Trophoblast cell (in vitro differentiated cells and primary cell): Measurements from ENCODE around the gene COL16A1.

Experiments used
- DNase-seq, 2 donors: peaks; one replicate each; pipeline ENCODE4 v3.0.0-alpha.2; 2016
- H2AFZ ChIP-seq: 2 replicates; pipeline ENCODE4 v1.6.1; 2013; ENCODE audit warnings: low read length, moderate library complexity, mild to moderate bottlenecking; ENCODE audit not compliant: insufficient read depth, poor library complexity
- H2AK5ac ChIP-seq: 2 replicates; pipeline ENCODE4 v1.6.1; 2013; ENCODE audit warnings: mild to moderate bottlenecking, low read length
- H2BK120ac ChIP-seq: 2 replicates; pipeline ENCODE4 v1.6.1; 2013; ENCODE audit warnings: low read length, mild to moderate bottlenecking, moderate library complexity; ENCODE audit not compliant: insufficient read depth, poor library complexity
- H2BK12ac ChIP-seq: 2 replicates; pipeline ENCODE4 v1.6.1; 2013; ENCODE audit warnings: mild to moderate bottlenecking, low read length, moderate library complexity
- H2BK5ac ChIP-seq: 2 replicates; pipeline ENCODE4 v1.6.1; 2013; ENCODE audit warnings: low read length, low read depth, moderate library complexity, mild to moderate bottlenecking; ENCODE audit not compliant: poor library complexity
- H3K14ac ChIP-seq: 2 replicates; pipeline ENCODE4 v1.6.1; 2013; ENCODE audit warnings: mild to moderate bottlenecking, low read length
- H3K18ac ChIP-seq: 2 replicates; pipeline ENCODE4 v1.6.1; 2013; ENCODE audit warnings: mild to moderate bottlenecking, low read length
- H3K23ac ChIP-seq: 2 replicates; pipeline ENCODE4 v1.6.1; 2013; ENCODE audit warnings: low read length
- H3K27ac ChIP-seq: 2 replicates; pipeline ENCODE4 v1.5.1; 2013; ENCODE audit warnings: low read depth, mild to moderate bottlenecking, inconsistent platforms, low read length, moderate library complexity
- H3K27me3 ChIP-seq: 2 replicates; pipeline ENCODE4 v1.6.1; 2013; ENCODE audit warnings: inconsistent platforms, mild to moderate bottlenecking, low read length, moderate library complexity; ENCODE audit not compliant: insufficient read depth
- H3K36me3 ChIP-seq, 2 experiments: 1 replicate in 1 of 2; 2 replicates in 1 of 2; pipeline ENCODE4 v1.6.1; 2013; ENCODE audit warnings: low read length in 2 of 2, mild to moderate bottlenecking in 2 of 2, moderate library complexity in 1 of 2; ENCODE audit not compliant: insufficient read depth in 2 of 2, control insufficient read depth in 1 of 2
- H3K4ac ChIP-seq: 2 replicates; pipeline ENCODE4 v1.6.1; 2013; ENCODE audit warnings: low read depth, mild to moderate bottlenecking, low read length, moderate library complexity
- H3K4me1 ChIP-seq, 2 experiments: 1 replicate in 1 of 2; 2 replicates in 1 of 2; pipeline ENCODE4 v1.6.1; 2013; ENCODE audit warnings: low read length in 2 of 2, mild to moderate bottlenecking in 2 of 2, moderate library complexity in 1 of 2; ENCODE audit not compliant: insufficient read depth in 2 of 2, control insufficient read depth in 1 of 2
- H3K4me2 ChIP-seq: 2 replicates; pipeline ENCODE4 v1.6.1; 2013; ENCODE audit warnings: inconsistent platforms, mild to moderate bottlenecking, low read length, moderate library complexity
- H3K4me3 ChIP-seq: 2 replicates; pipeline ENCODE4 v1.5.1; 2013; ENCODE audit warnings: mild to moderate bottlenecking, low read depth, low read length, inconsistent platforms
- H3K79me1 ChIP-seq: one replicate; pipeline ENCODE4 v1.6.1; 2013; ENCODE audit warnings: low read length
- H3K79me2 ChIP-seq: 2 replicates; pipeline ENCODE4 v1.6.1; 2013; ENCODE audit warnings: low read length, mild to moderate bottlenecking; ENCODE audit not compliant: control insufficient read depth, insufficient read depth, poor library complexity
- H3K9ac ChIP-seq: 2 replicates; pipeline ENCODE4 v1.6.1; 2013; ENCODE audit warnings: mild to moderate bottlenecking, low read length
- H3K9me3 ChIP-seq: 2 replicates; pipeline ENCODE4 v1.6.1; 2013; ENCODE audit warnings: low read depth, mild to moderate bottlenecking, control low read depth, inconsistent platforms, low read length; ENCODE audit not compliant: insufficient read depth
- H4K12ac ChIP-seq: 2 replicates; pipeline ENCODE4 v1.6.1; 2013; ENCODE audit warnings: low read depth, mild to moderate bottlenecking, low read length, moderate library complexity
- H4K8ac ChIP-seq: 2 replicates; pipeline ENCODE4 v1.6.1; 2013; ENCODE audit warnings: low read depth, mild to moderate bottlenecking, low read length, moderate library complexity
- H4K91ac ChIP-seq: one replicate; pipeline ENCODE4 v1.6.1; 2013; ENCODE audit warnings: low read depth, mild to moderate bottlenecking, low read length, moderate library complexity
- WGBS: extraction: QIAGEN DNeasy Blood & Tissue Kit; methylation state at CpG from one replicate; pipeline ENCODE4 v1.1.7; 2013; ENCODE audit warnings: missing lambda C conversion rate; ENCODE audit not compliant: insufficient read length, insufficient coverage; ENCODE audit errors: extremely low coverage; 5-methylcytosine and 5-hydroxymethylcytosine counted together

The COL16A1 gene

GRCh38 chr1:31668303-31668883 is 35.4 kb downstream of the COL16A1 start:
- no peaks in the 10 kb centered on the region for H3K4me1 ChIP-seq
- H2AFZ ChIP-seq = no peak overlapping the region
- no peak for DNase-seq
- H3K14ac ChIP-seq = no peak overlapping the region
- H3K4me3 ChIP-seq = no peak overlapping the region
- no peak overlapping the region for H2BK12ac ChIP-seq
- no peak overlapping the region for H3K4me2 ChIP-seq
- H2BK120ac ChIP-seq = no peak overlapping the region
- no CpG with 5 or more reads among the region's 11 CpGs for WGBS
- no peaks in the 10 kb centered on the region for H3K9me3 ChIP-seq
- no peak overlapping the region for H3K9ac ChIP-seq
- H4K91ac ChIP-seq = no peak overlapping the region
- H3K27me3 ChIP-seq = no peaks in the 10 kb centered on the region
- no peak overlapping the region for H4K8ac ChIP-seq
- H3K79me1 ChIP-seq = no peaks in the 10 kb centered on the region
- no peak overlapping the region for H3K23ac ChIP-seq
- H2AK5ac ChIP-seq = no peak overlapping the region
- no peak overlapping the region for H3K4ac ChIP-seq
- H3K36me3 ChIP-seq = peaks cover 59 to 60% of the 10 kb centered on the region in 2 experiments
- H4K12ac ChIP-seq = no peak overlapping the region
- H3K18ac ChIP-seq = no peak overlapping the region
- no peak overlapping the region for H3K27ac ChIP-seq
- H2BK5ac ChIP-seq = no peak overlapping the region
- no peaks in the 10 kb centered on the region for H3K79me2 ChIP-seq

GRCh38 chr1:31667065-31667785 is 36.6 kb downstream of the COL16A1 start:
- Histone ChIP-seq H3K9ac (no peak overlapping the region), H4K91ac (no peak overlapping the region), H3K27me3 (no peaks in the 10 kb centered on the region), H3K79me1 (no peaks in the 10 kb centered on the region), H4K12ac (no peak overlapping the region), H3K4me1 (no peaks in the 10 kb centered on the region), H3K79me2 (no peaks in the 10 kb centered on the region), H2BK5ac (no peak overlapping the region), H2BK120ac (no peak overlapping the region), H3K9me3 (no peaks in the 10 kb centered on the region), H3K18ac (no peak overlapping the region), H3K4me3 (no peak overlapping the region), H3K4me2 (no peak overlapping the region), H4K8ac (no peak overlapping the region), H3K36me3 (peaks cover 65% of the 10 kb centered on the region in 2 experiments), H2AK5ac (no peak overlapping the region), H3K14ac (no peak overlapping the region), H2BK12ac (no peak overlapping the region), H3K4ac (no peak overlapping the region), H3K23ac (no peak overlapping the region), H3K27ac (no peak overlapping the region), H2AFZ (no peak overlapping the region)
- DNase-seq = no peak
- no CpG with 5 or more reads among the region's 19 CpGs for WGBS

- Histone ChIP-seq H3K4me2 (no peak overlapping the region), H3K9ac (no peak overlapping the region), H2AFZ (no peak overlapping the region), H2BK12ac (no peak overlapping the region), H3K4ac (no peak overlapping the region), H4K8ac (no peak overlapping the region), H3K4me3 (no peak overlapping the region), H2AK5ac (no peak overlapping the region), H3K14ac (no peak overlapping the region), H3K79me1 (no peaks in the 10 kb centered on the region), H3K27ac (no peak overlapping the region), H3K4me1 (peaks cover 3% of the 10 kb centered on the region in 2 experiments), H2BK120ac (no peak overlapping the region), H3K36me3 (peaks cover 60 to 68% of the 10 kb centered on the region in 2 experiments), H3K79me2 (no peaks in the 10 kb centered on the region), H4K12ac (no peak overlapping the region), H3K18ac (no peak overlapping the region), H3K27me3 (no peaks in the 10 kb centered on the region), H3K23ac (no peak overlapping the region), H4K91ac (peak overlapping the region; percentile 5), H3K9me3 (no peaks in the 10 kb centered on the region), H2BK5ac (no peak overlapping the region)
- no CpG with 5 or more reads among the region's 10 CpGs for WGBS
- no peak for DNase-seq
Measured at GRCh38 chr1:31666263-31666963, 37.4 kb downstream of the COL16A1 start.

GRCh38 chr1:31665234-31665878 is 38.5 kb downstream of the COL16A1 start:
- peaks cover 65 to 71% of the 10 kb centered on the region in 2 experiments for H3K36me3 ChIP-seq
- H2BK5ac ChIP-seq = no peak overlapping the region
- no peak overlapping the region for H4K12ac ChIP-seq
- H3K4me2 ChIP-seq = no peak overlapping the region
- no peak overlapping the region for H4K91ac ChIP-seq
- no peak overlapping the region for H3K9ac ChIP-seq
- no peak overlapping the region for H3K27ac ChIP-seq
- no CpG with 5 or more reads among the region's 7 CpGs for WGBS
- no peaks in the 10 kb centered on the region for H3K27me3 ChIP-seq
- no peak overlapping the region for H4K8ac ChIP-seq
- no peak overlapping the region for H2BK120ac ChIP-seq
- no peak overlapping the region for H2BK12ac ChIP-seq
- H3K14ac ChIP-seq = no peak overlapping the region
- no peaks in the 10 kb centered on the region for H3K79me2 ChIP-seq
- peaks cover 4% of the 10 kb centered on the region for H3K79me1 ChIP-seq
- no peak overlapping the region for H3K4me3 ChIP-seq
- H3K4me1 ChIP-seq = peaks cover 3 to 9% of the 10 kb centered on the region in 2 experiments
- no peak overlapping the region for H3K23ac ChIP-seq
- H2AFZ ChIP-seq = no peak overlapping the region
- no peak overlapping the region for H3K18ac ChIP-seq
- peak overlapping the region; percentile 16 for H2AK5ac ChIP-seq
- H3K4ac ChIP-seq = no peak overlapping the region
- H3K9me3 ChIP-seq = no peaks in the 10 kb centered on the region
- no peak for DNase-seq
